A673 (cell line): ENCODE measurements around the gene SBF2. TPM values are rescaled to one million over a fixed set of nuclear protein-coding genes. Genes with fewer than 3 reads are reported as not detected.
"Not testable (repeated sequence)": the region's sequence is repeated elsewhere in the genome, so short reads cannot be mapped to it uniquely, and the experiment has no call there.

ENCODE experiments used
- BruUV-seq: library from RNA; stranded (reverse); fragments of 400-500 nt; replicated peaks from 2 replicates; lab custom pipeline; 2021; lab: Mats Ljungman, UMichigan
- CTCF ChIA-PET: fragments of 300-600 bp; sonication (Branson Sonifier 250); formaldehyde crosslinking; loops from one replicate; lab custom pipeline; 2022; ENCODE audit warnings: antibody characterized with exemption; lab: Charles Lee
- POLR2A ChIA-PET: fragments of 300-600 bp; sonication (Branson Sonifier 250); formaldehyde crosslinking; loops from one replicate; lab custom pipeline; 2022; ENCODE audit warnings: antibody characterized with exemption; ENCODE audit not compliant: low non-redundant PET; lab: Charles Lee
- DNase-seq: peaks from one replicate; pipeline ENCODE4 v3.0.0-alpha.2; 2015; ENCODE audit warnings: low spot score
- H3K27ac ChIP-seq: fragments of 200-600 bp; sonication (generic); 2 replicates; pipeline ENCODE4 v1.5.1; 2016; ENCODE audit warnings: mixed run types, low read depth, mild to moderate bottlenecking, mixed read lengths, antibody characterized with exemption, low read length; ENCODE audit not compliant: poor library complexity, severe bottlenecking
- H3K27me3 ChIP-seq: fragments of 200-600 bp; sonication (generic); replicated peaks from 2 replicates; pipeline ENCODE4 v1.6.1; 2017; ENCODE audit warnings: mixed run types, low read depth, mild to moderate bottlenecking, mixed read lengths, antibody characterized with exemption, low read length; ENCODE audit not compliant: insufficient read depth, poor library complexity
- H3K36me3 ChIP-seq: fragments of 200-600 bp; sonication (generic); 2 replicates; pipeline ENCODE4 v1.6.1; 2016; ENCODE audit warnings: mixed run types, mild to moderate bottlenecking, mixed read lengths, antibody characterized with exemption, low read length; ENCODE audit not compliant: insufficient read depth, poor library complexity, severe bottlenecking
- H3K4me1 ChIP-seq: fragments of 200-600 bp; sonication (generic); 2 replicates; pipeline ENCODE4 v1.6.1; 2017; ENCODE audit warnings: mixed run types, mild to moderate bottlenecking, mixed read lengths, antibody characterized with exemption, low read length; ENCODE audit not compliant: insufficient read depth, poor library complexity, severe bottlenecking
- H3K4me3 ChIP-seq: fragments of 200-600 bp; sonication (generic); 2 replicates; pipeline ENCODE4 v1.5.1; 2016; ENCODE audit warnings: low read depth, mixed run types, mild to moderate bottlenecking, mixed read lengths, low read length; ENCODE audit not compliant: poor library complexity, severe bottlenecking
- H3K9me3 ChIP-seq: fragments of 200-600 bp; sonication (generic); 2 replicates; pipeline ENCODE4 v1.6.1; 2016; ENCODE audit warnings: mixed run types, low read depth, mild to moderate bottlenecking, mixed read lengths, antibody characterized with exemption, low read length; ENCODE audit not compliant: poor library complexity, severe bottlenecking
- CTCF ChIP-seq: fragments of 300-800, 200-600 bp; sonication (generic); conservative IDR thresholded peaks from 2 replicates; pipeline ENCODE4 v1.5.1; 2017; ENCODE audit warnings: low read depth, mild to moderate bottlenecking, antibody characterized with exemption, low read length, moderate library complexity, mixed read lengths
- EZH2 ChIP-seq: fragments of 200-600 bp; sonication (generic); IDR thresholded peaks from 2 replicates; pipeline ENCODE4 v1.6.1; 2017; ENCODE audit warnings: borderline replicate concordance, low read depth, mild to moderate bottlenecking, mixed read lengths, antibody characterized with exemption, low read length; ENCODE audit not compliant: poor library complexity, severe bottlenecking
- intact Hi-C: fragments of 100-400 bp; cut with micrococcal nuclease; formaldehyde crosslinking; loops from one replicate; pipeline ENCODE4 v1.10.0; 2022; ENCODE audit not compliant: unreplicated experiment
- total RNA-seq: library from RNA; stranded (reverse); gene quantifications from 2 replicates; pipeline ENCODE4 v1.2.3, GENCODE V29; 2021

The SBF2 gene
- total RNA-seq, 1 experiment from 2014 or later, result 31.8 TPM

GRCh38 chr11:10095412-10096208 lies 198.4 kb downstream of the SBF2 start:
- intact Hi-C loops, result no loop called here
- H3K27ac ChIP-seq, result no peak overlapping the region
- CTCF ChIA-PET, result no interaction called here
- no peaks in the 10 kb centered on the region for H3K27me3 ChIP-seq
- no peak overlapping the region for H3K4me3 ChIP-seq
- no peak for TF ChIP-seq CTCF
- TF ChIP-seq EZH2, result no peak
- no peak for DNase-seq
- H3K36me3 ChIP-seq, result no peaks in the 10 kb centered on the region
- peaks cover 10% of the 10 kb centered on the region for H3K9me3 ChIP-seq
- no TSS peak for BruUV-seq
- POLR2A ChIA-PET, result no interaction called here
- peaks cover 23% of the 10 kb centered on the region for H3K4me1 ChIP-seq

- intact Hi-C loops, result no loop called here
- POLR2A ChIA-PET, result no interaction called here
- DNase-seq, result peak; percentile 21
- no peak for TF ChIP-seq EZH2
- no peak for TF ChIP-seq CTCF
- Histone ChIP-seq H3K27ac (peak overlapping the region; percentile 74), H3K36me3 (no peaks in the 10 kb centered on the region), H3K4me3 (peak overlapping the region; percentile 23), H3K9me3 (no peaks in the 10 kb centered on the region), H3K4me1 (peaks cover 29% of the 10 kb centered on the region), H3K27me3 (no peaks in the 10 kb centered on the region)
- CTCF ChIA-PET, result no interaction called here
- BruUV-seq, result no TSS peak
These were observed 201.6 kb downstream of the SBF2 start for GRCh38 chr11:10092426-10092825.

- intact Hi-C loops, result no loop called here
- peak; percentile 82 for DNase-seq
- Histone ChIP-seq H3K4me1 (peaks cover 29% of the 10 kb centered on the region), H3K27me3 (no peaks in the 10 kb centered on the region), H3K9me3 (no peaks in the 10 kb centered on the region), H3K36me3 (no peaks in the 10 kb centered on the region), H3K4me3 (peak overlapping the region; percentile 23), H3K27ac (peak overlapping the region; percentile 74)
- TF ChIP-seq CTCF (no peak), EZH2 (no peak)
- ChIA-PET CTCF (interaction anchor here (1.4 kb wide), 1 partner anchor 15 kb away, joined by 4 read pairs; no protein-coding TSS in a partner anchor), POLR2A (no interaction called here)
- BruUV-seq, result no TSS peak
These were observed 202.5 kb downstream of the SBF2 start for GRCh38 chr11:10091314-10092045.

- POLR2A ChIA-PET, H3K4me3 ChIP-seq, H3K27ac ChIP-seq, H3K36me3 ChIP-seq, CTCF ChIA-PET, H3K9me3 ChIP-seq, DNase-seq, BruUV-seq, intact Hi-C loops, H3K27me3 ChIP-seq: not testable (repeated sequence)
- H3K4me1 ChIP-seq, result peaks cover 26% of the 10 kb centered on the region
These were observed 206.1 kb downstream of the SBF2 start for GRCh38 chr11:10087923-10088225.
